Body of pancreas (tissue), 4 donors: ENCODE data around the gene AFG3L2. TPM values are rescaled to one million over a fixed set of nuclear protein-coding genes. Genes with fewer than 3 reads are reported as not detected.

Source experiments
- ATAC-seq: fragments of 150-250 bp; one replicate; pipeline ENCODE4 v1.9.1; 2016
- DNase-seq, 4 donors: peaks; one replicate each; pipeline ENCODE4 v3.0.0-alpha.2; 2019
- H3K27ac ChIP-seq, 4 donors: fragments of 200-600 bp; sonication (generic); 1 replicate in 3 of 4; 2 replicates in 1 of 4; pipeline versions ENCODE4 v1.5.1 to v1.6.1; 2016 to 2019; ENCODE audit warnings: mild to moderate bottlenecking in 1 of 4, mixed read lengths in 1 of 4, moderate library complexity in 1 of 4
- H3K27me3 ChIP-seq, 2 donors: fragments of 200-600 bp; sonication (generic); one replicate each; pipeline ENCODE4 v1.6.0; 2016; ENCODE audit warnings: mild to moderate bottlenecking in 1 of 2
- H3K36me3 ChIP-seq, 2 donors: fragments of 200-600 bp; sonication (generic); replicated peaks in 1 of 2; 2 replicates each; pipeline ENCODE4 v1.5.1; 2016; ENCODE audit warnings: low read depth in 2 of 2; ENCODE audit not compliant: insufficient read depth in 1 of 2
- H3K4me1 ChIP-seq: fragments of 200-600 bp; sonication (generic); one replicate; pipeline ENCODE4 v1.6.0; 2016
- H3K4me3 ChIP-seq, 2 donors: fragments of 200-600 bp; sonication (generic); 1 replicate in 1 of 2; 2 replicates in 1 of 2; pipeline ENCODE4 v1.5.1; 2016 to 2019
- H3K9me3 ChIP-seq, 3 donors: fragments of 200-600 bp; sonication (generic); 1 replicate in 2 of 3; 2 replicates in 1 of 3; pipeline ENCODE4 v1.5.1; 2016
- CTCF ChIP-seq, 7 experiments: fragments of 450-650 bp in 4 of 7; fragments of 200-600 bp in 3 of 7; sonication (generic) in 3 of 7; IDR thresholded peaks; one replicate each; pipeline ENCODE4 v1.5.1; 2016 to 2019; ENCODE audit warnings: antibody characterized with exemption in 7 of 7
- POLR2A ChIP-seq, 3 donors: fragments of 450-650 bp; IDR thresholded peaks; one replicate each; pipeline ENCODE4 v1.6.1; 2016; ENCODE audit warnings: antibody characterized with exemption in 3 of 3, mild to moderate bottlenecking in 2 of 3
- WGBS, 2 donors: methylation state at CpG; one replicate each; pipeline ENCODE4 v1.1.5; 2017; 5-methylcytosine and 5-hydroxymethylcytosine counted together
- intact Hi-C: fragments of 100-400 bp; cut with DNase I; formaldehyde crosslinking; loops from one replicate; pipeline ENCODE4 v1.15.1; 2023
- total RNA-seq, 2 donors: library from RNA; depleted of rRNA; stranded (reverse); fragments of >200 nt; gene quantifications; one replicate each; pipeline ENCODE4 v1.1.0, GENCODE V29; 2016

AFG3L2 gene
- total RNA-seq, 2 donors from 2014 or later = 30.4 to 33.6 TPM

GRCh38 chr18:12366379-12366778, 10.6 kb downstream of the AFG3L2 start:
- Histone ChIP-seq H3K4me1 (peaks cover 19% of the 10 kb centered on the region), H3K27ac (no peak overlapping the region), H3K27me3 (no peaks in the 10 kb centered on the region), H3K4me3 (no peak overlapping the region), H3K36me3 (peaks cover 0 to 18% of the 10 kb centered on the region in 2 donors), H3K9me3 (no peaks in the 10 kb centered on the region)
- DNase-seq = no peak
- no peak for ATAC-seq
- 91 to 92% methylated on average over 8 of the region's 8 CpGs for WGBS, 2 donors
- intact Hi-C loops = no loop called here
- TF ChIP-seq POLR2A (IDR thresholded peaks at IDR 0.05) = no peak
- no peak for TF ChIP-seq CTCF (IDR thresholded peaks at IDR 0.05)

- H3K4me1 ChIP-seq = peaks cover 19% of the 10 kb centered on the region
- peaks cover 0 to 24% of the 10 kb centered on the region in 2 donors for H3K36me3 ChIP-seq
- 57% methylated on average over 11 of the region's 11 CpGs for WGBS, 2 donors
- no peak overlapping the region for H3K4me3 ChIP-seq
- no peaks in the 10 kb centered on the region for H3K27me3 ChIP-seq
- ATAC-seq (peak; percentile 68), DNase-seq (no peak)
- H3K27ac ChIP-seq = peak overlapping the region in 2 of 4 donors; percentile 47 to 68
- no peaks in the 10 kb centered on the region for H3K9me3 ChIP-seq
- TF ChIP-seq CTCF (IDR thresholded peaks at IDR 0.05) = no peak
- TF ChIP-seq POLR2A (IDR thresholded peaks at IDR 0.05) = no peak
- intact Hi-C loops = no loop called here
Measured at GRCh38 chr18:12362473-12363174, 14.4 kb downstream of the AFG3L2 start.

GRCh38 chr18:12361770-12362378, 15.2 kb downstream of the AFG3L2 start:
- Histone ChIP-seq H3K27me3 (no peaks in the 10 kb centered on the region), H3K4me3 (no peak overlapping the region), H3K4me1 (peaks cover 19% of the 10 kb centered on the region), H3K27ac (peak overlapping the region in 1 of 4 donors; percentile 21), H3K9me3 (no peaks in the 10 kb centered on the region), H3K36me3 (peaks cover 0 to 24% of the 10 kb centered on the region in 2 donors)
- DNase-seq = peak in 1 of 4 donors; percentile 37
- intact Hi-C loops = no loop called here
- 55 to 67% methylated on average over 3 of the region's 3 CpGs for WGBS, 2 donors
- TF ChIP-seq POLR2A (IDR thresholded peaks at IDR 0.05) (no peak), CTCF (IDR thresholded peaks at IDR 0.05) (no peak)
- ATAC-seq = no peak

- H3K4me3 ChIP-seq = no peak overlapping the region
- no peaks in the 10 kb centered on the region for H3K27me3 ChIP-seq
- DNase-seq (no peak), ATAC-seq (no peak)
- 95% methylated on average over 5 of the region's 5 CpGs for WGBS, 2 donors
- H3K4me1 ChIP-seq = peaks cover 19% of the 10 kb centered on the region
- peaks cover 5 to 32% of the 10 kb centered on the region in 2 donors for H3K36me3 ChIP-seq
- intact Hi-C loops = no loop called here
- no peak overlapping the region for H3K27ac ChIP-seq
- no peaks in the 10 kb centered on the region for H3K9me3 ChIP-seq
- TF ChIP-seq CTCF (IDR thresholded peaks at IDR 0.05) (no peak), POLR2A (IDR thresholded peaks at IDR 0.05) (no peak)
Measured at GRCh38 chr18:12359515-12359927, 17.5 kb downstream of the AFG3L2 start.
